Smooth muscle cell of the umbilical artery (primary cell): Measurements from ENCODE around the gene OR1S2. TPM values are rescaled to one million over a fixed set of nuclear protein-coding genes. Genes with fewer than 3 reads are reported as not detected.

Source experiments
- total RNA-seq: library from RNA; depleted of rRNA; stranded (reverse); fragments of >200 nt; gene quantifications from 2 replicates; pipeline ENCODE4 v1.2.3, GENCODE V29; 2014

The OR1S2 gene, protein sequence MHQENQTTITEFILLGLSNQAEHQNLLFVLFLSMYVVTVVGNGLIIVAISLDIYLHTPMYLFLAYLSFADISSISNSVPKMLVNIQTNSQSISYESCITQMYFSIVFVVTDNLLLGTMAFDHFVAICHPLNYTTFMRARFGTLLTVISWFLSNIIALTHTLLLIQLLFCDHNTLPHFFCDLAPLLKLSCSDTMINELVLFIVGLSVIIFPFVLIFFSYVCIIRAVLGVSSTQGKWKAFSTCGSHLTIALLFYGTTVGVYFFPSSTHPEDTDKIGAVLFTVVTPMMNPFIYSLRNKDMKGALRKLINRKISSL
- not detected in 2 replicates for total RNA-seq

GRCh38 chr11:58204042-58204441 lies at the start of gene OR1S2:
OR1S2 (minus strand) TSS chr11:58204142; CDS start chr11:58204142, 0 bp downstream.

DNA sequence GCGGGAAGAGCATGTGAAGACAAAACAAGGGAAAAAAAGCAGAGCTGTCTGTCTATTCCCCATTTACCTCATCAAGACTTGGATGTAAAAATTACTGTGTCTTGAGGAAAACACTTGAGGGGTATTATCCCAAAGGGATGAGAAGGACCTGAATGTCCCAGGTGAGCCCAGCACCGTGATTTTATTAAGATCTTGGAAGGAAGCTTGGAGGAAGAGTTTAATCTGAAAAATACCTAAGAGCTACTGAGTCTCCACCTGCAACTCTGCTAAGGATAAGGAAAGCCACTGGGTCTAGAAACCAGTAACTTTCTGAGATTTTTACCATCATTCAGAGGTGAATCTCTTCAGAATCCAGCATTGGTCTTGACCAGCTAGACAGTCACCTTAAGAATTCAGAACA lies 8.5 kb upstream of the OR1S2 start, which contains the start of gene OR1S1:
OR1S1 (plus strand) TSS at position 301 of the 400 bp plus-strand sequence.

DNA sequence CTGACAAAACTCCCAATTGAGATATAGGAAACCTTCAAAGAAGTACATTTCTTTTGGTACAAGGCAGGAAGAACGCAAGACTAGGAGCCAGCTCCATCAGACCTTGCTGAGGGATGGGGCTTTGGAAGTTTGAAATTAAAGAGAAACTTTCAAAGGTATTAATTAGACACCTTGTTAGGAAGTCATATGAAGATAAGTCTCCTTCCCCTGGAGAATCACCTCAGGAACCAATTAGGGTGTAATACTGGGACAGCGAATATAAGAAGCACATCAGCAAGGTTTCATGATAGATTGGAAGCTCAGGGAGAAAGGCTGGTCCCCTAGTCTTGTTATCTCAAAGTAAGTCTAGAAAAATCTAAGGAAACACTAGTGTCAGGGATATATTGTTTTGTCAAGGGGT lies 15.2 kb downstream of the OR1S2 start, which contains the start of gene OR9Q2:
OR9Q2 (plus strand) TSS at position 301 of the 400 bp plus-strand sequence. CDS start 1,421 bp downstream, outside the sequence.

Other genes with a start within 250 kb of the OR1S2 start
- not detected in 2 replicates for gene OR9Q1, start 180.3 kb downstream of the OR1S2 start, total RNA-seq
- not detected in 2 replicates for gene OR6Q1, start 173.2 kb downstream of the OR1S2 start, total RNA-seq
- gene OR9I1, start 78.6 kb downstream of the OR1S2 start, total RNA-seq = not detected in 2 replicates
- gene OR9Q2, start 15.1 kb downstream of the OR1S2 start, total RNA-seq = not detected in 2 replicates
- 0.30 TPM in 1 of 2 replicates, not detected in the other for gene OR1S1, start 8.6 kb upstream of the OR1S2 start, total RNA-seq
- gene OR10Q1, start 24.8 kb upstream of the OR1S2 start, total RNA-seq = not detected in 2 replicates
- not detected in 2 replicates for gene OR10W1, start 64.1 kb upstream of the OR1S2 start, total RNA-seq
- not detected in 2 replicates for gene OR5B17, start 154.9 kb upstream of the OR1S2 start, total RNA-seq
- not detected in 2 replicates for gene OR5B3, start 202.7 kb upstream of the OR1S2 start, total RNA-seq
- not detected in 2 replicates for gene OR5B2, start 224.0 kb upstream of the OR1S2 start, total RNA-seq
- gene OR5B12, start 238.1 kb upstream of the OR1S2 start, total RNA-seq = not detected in 2 replicates